Measurements from ENCODE around the gene PCDH19. TPM values are rescaled to one million over a fixed set of nuclear protein-coding genes. Genes with fewer than 3 reads are reported as not detected.

PCDH19 gene
- total RNA-seq, 1 donor from 2014 or later = 2.6 TPM

DNA sequence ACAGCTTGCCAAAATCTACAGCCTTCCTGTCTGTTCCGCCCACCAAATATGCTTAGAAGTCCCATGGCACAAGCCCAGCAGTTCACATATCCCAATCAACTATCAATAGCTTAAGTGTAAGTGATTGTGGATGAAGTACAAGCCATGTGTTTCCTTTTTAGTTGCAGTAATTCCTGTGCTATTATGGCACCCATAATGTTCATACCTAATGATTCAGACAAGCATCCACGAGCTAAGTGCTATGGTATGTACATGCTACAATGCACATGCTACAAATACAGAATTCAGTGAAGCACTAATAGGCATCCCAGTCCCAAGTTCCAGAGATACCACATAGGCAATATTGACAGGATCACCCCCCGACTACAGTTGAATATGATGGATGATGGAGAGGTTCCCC lies 94.5 kb downstream of the PCDH19 start:
- Histone ChIP-seq H3K27me3 (ENCODE audit: control insufficient read depth in 3 of 3, insufficient read depth in 3 of 3, low read length in 3 of 3) (no peaks in the 10 kb centered on the region), H3K4me1 (ENCODE audit: control insufficient read depth in 3 of 3, insufficient read depth in 3 of 3, low read length in 3 of 3) (no peaks in the 10 kb centered on the region), H3K9me3 (ENCODE audit: control insufficient read depth in 3 of 3, low read length in 3 of 3) (no peaks in the 10 kb centered on the region), H3K9ac (ENCODE audit: low read depth in 1 of 3, low read length in 3 of 3) (no peak overlapping the region), H3K36me3 (ENCODE audit: control insufficient read depth in 3 of 3, insufficient read depth in 3 of 3, low read length in 3 of 3) (no peaks in the 10 kb centered on the region), H3K27ac (ENCODE audit: low read depth, low read length) (no peak overlapping the region), H3K4me3 (ENCODE audit: low read length in 3 of 3) (no peak overlapping the region)

DNA sequence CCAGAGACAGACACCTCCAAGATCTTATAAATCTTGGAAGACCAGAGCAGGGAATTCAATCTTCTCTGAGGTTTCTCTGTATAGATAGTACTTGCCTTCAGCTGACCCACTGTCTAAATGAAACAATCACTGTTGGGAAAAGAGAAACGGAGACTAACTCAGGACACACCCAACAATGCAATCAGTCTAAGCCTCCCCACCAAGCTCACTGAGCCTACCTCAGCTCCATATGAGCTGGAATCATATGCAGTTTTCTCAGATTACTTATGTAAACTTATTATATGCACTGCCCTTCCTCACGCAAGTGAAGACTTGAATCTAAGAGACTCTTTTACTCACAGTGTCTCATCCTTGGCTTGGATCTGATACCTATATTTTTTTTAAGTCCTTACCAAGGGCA lies 110.5 kb downstream of the PCDH19 start:
- Histone ChIP-seq H3K27ac (ENCODE audit: low read depth, low read length) (no peak overlapping the region), H3K4me1 (ENCODE audit: control insufficient read depth in 3 of 3, insufficient read depth in 3 of 3, low read length in 3 of 3) (no peaks in the 10 kb centered on the region), H3K9me3 (ENCODE audit: control insufficient read depth in 3 of 3, low read length in 3 of 3) (no peaks in the 10 kb centered on the region), H3K27me3 (ENCODE audit: control insufficient read depth in 3 of 3, insufficient read depth in 3 of 3, low read length in 3 of 3) (peaks cover 0 to 4% (median 0%) of the 10 kb centered on the region in 3 donors), H3K36me3 (ENCODE audit: control insufficient read depth in 3 of 3, insufficient read depth in 3 of 3, low read length in 3 of 3) (no peaks in the 10 kb centered on the region), H3K9ac (ENCODE audit: low read depth in 1 of 3, low read length in 3 of 3) (no peak overlapping the region), H3K4me3 (ENCODE audit: low read length in 3 of 3) (no peak overlapping the region)

DNA sequence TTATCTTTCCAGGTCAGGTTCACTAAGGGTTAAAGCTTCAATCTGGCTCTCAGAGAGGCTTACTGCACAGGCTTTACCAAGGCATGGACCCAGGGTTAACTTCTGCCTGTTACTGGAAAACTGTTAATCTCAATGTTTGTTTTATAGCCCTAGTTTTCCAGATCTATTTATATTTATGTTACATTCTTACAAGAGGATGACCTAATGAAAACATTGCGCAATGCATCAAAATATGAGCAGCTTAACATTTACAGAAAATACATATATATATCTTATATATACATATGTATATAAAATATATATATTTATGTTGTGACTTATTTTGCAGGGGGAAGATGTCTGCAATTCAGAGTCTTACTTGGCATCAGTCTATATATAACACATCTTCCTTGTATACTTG lies 112.3 kb downstream of the PCDH19 start:
- no peak overlapping the region for H3K4me3 ChIP-seq (ENCODE audit: low read length in 3 of 3)

DNA sequence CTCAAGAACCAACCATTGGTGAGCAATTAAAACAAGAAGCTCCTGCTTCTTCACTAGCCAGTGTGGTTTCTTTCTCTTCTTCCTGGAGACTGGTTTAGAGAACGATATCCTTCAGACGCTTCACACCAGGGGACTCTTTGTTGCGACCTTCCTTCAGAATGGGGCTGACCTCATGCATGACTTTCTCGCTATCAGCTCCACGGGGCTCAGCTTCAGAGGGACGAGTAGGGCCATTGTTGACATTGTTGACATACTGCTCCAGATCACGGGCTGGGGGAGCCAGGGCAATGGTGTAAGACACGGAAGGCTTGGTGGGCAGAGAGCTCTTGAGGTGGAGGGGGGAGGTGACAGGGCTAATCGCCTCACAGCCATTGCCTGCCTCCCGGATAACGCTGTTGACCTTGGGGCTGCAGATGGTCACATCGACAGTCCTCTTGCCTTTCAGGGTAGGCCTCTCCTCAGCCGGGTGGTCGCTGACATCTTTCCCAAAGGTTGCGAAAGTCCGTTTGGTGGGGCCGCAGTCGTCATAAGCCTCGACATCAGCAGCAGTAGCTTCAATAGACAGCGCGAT lies 113.8 kb downstream of the PCDH19 start:
- no peak overlapping the region for H3K27ac ChIP-seq (ENCODE audit: low read depth, low read length)
- no peaks in the 10 kb centered on the region for H3K9me3 ChIP-seq (ENCODE audit: control insufficient read depth in 3 of 3, low read length in 3 of 3)
- no peak overlapping the region for H3K4me3 ChIP-seq (ENCODE audit: low read length in 3 of 3)
- H3K27me3 ChIP-seq (ENCODE audit: control insufficient read depth in 3 of 3, insufficient read depth in 3 of 3, low read length in 3 of 3) = peaks cover 0 to 4% (median 0%) of the 10 kb centered on the region in 3 donors
- H3K9ac ChIP-seq (ENCODE audit: low read depth in 1 of 3, low read length in 3 of 3) = no peak overlapping the region
- H3K4me1 ChIP-seq (ENCODE audit: control insufficient read depth in 3 of 3, insufficient read depth in 3 of 3, low read length in 3 of 3) = no peaks in the 10 kb centered on the region
- no peaks in the 10 kb centered on the region for H3K36me3 ChIP-seq (ENCODE audit: control insufficient read depth in 3 of 3, insufficient read depth in 3 of 3, low read length in 3 of 3)

More for the DNA sequence above, 112.3 kb downstream of the PCDH19 start:
- Histone ChIP-seq H3K36me3 (ENCODE audit: control insufficient read depth in 3 of 3, insufficient read depth in 3 of 3, low read length in 3 of 3) (no peaks in the 10 kb centered on the region), H3K9me3 (ENCODE audit: control insufficient read depth in 3 of 3, low read length in 3 of 3) (no peaks in the 10 kb centered on the region), H3K4me1 (ENCODE audit: control insufficient read depth in 3 of 3, insufficient read depth in 3 of 3, low read length in 3 of 3) (no peaks in the 10 kb centered on the region), H3K27me3 (ENCODE audit: control insufficient read depth in 3 of 3, insufficient read depth in 3 of 3, low read length in 3 of 3) (peaks cover 0 to 4% (median 0%) of the 10 kb centered on the region in 3 donors), H3K9ac (ENCODE audit: low read depth in 1 of 3, low read length in 3 of 3) (no peak overlapping the region), H3K27ac (ENCODE audit: low read depth, low read length) (no peak overlapping the region)

DNA sequence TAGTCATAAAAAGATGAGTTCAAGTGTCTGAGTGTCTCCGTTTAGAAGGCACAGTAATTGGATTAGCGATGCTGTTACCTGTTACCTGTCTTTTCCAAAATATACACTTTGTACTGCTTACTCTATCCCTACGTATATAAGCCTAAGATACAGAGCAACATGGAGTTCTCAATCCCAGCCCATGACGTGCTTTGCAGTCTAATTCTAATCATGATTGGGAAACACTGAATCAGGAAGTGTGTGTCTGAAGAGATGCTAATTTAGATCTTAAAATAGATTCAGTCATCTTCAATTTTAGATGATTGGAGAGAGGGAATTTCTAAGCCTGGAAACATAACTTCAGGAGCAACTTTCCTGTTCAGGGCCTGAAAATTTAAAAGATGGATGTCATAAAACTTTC lies 115.1 kb downstream of the PCDH19 start:
- Histone ChIP-seq H3K27me3 (ENCODE audit: control insufficient read depth in 3 of 3, insufficient read depth in 3 of 3, low read length in 3 of 3) (peaks cover 0 to 4% (median 0%) of the 10 kb centered on the region in 3 donors), H3K4me1 (ENCODE audit: control insufficient read depth in 3 of 3, insufficient read depth in 3 of 3, low read length in 3 of 3) (no peaks in the 10 kb centered on the region), H3K9me3 (ENCODE audit: control insufficient read depth in 3 of 3, low read length in 3 of 3) (no peaks in the 10 kb centered on the region), H3K4me3 (ENCODE audit: low read length in 3 of 3) (no peak overlapping the region), H3K36me3 (ENCODE audit: control insufficient read depth in 3 of 3, insufficient read depth in 3 of 3, low read length in 3 of 3) (no peaks in the 10 kb centered on the region), H3K9ac (ENCODE audit: low read depth in 1 of 3, low read length in 3 of 3) (no peak overlapping the region), H3K27ac (ENCODE audit: low read depth, low read length) (no peak overlapping the region)

DNA sequence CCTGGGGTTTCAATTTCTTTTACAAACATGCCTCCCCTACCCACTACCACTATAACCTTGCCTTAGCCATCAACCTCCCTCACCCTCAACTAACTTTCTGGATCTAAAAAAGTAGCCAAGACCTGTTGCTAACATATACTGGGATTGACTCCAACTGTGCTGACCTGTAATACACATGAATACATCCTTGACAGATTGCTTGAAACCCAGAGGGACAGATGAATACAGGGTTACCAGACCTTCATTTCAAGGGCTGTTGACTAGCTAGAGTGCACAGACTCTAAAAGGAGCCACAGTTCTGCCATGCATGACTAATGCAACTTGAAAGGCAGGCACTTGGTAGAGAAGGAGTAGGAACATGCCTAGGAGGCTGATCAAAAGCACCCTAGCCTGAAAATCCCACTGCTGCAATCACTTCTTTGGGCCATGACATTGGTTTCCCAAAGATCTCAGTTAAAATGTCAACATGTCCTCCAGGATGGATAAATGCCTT lies 121.0 kb downstream of the PCDH19 start:
- Histone ChIP-seq H3K9ac (ENCODE audit: low read depth in 1 of 3, low read length in 3 of 3) (no peak overlapping the region), H3K27ac (ENCODE audit: low read depth, low read length) (no peak overlapping the region), H3K36me3 (ENCODE audit: control insufficient read depth in 3 of 3, insufficient read depth in 3 of 3, low read length in 3 of 3) (no peaks in the 10 kb centered on the region), H3K4me3 (ENCODE audit: low read length in 3 of 3) (no peak overlapping the region), H3K27me3 (ENCODE audit: control insufficient read depth in 3 of 3, insufficient read depth in 3 of 3, low read length in 3 of 3) (no peaks in the 10 kb centered on the region), H3K4me1 (ENCODE audit: control insufficient read depth in 3 of 3, insufficient read depth in 3 of 3, low read length in 3 of 3) (no peaks in the 10 kb centered on the region), H3K9me3 (ENCODE audit: control insufficient read depth in 3 of 3, low read length in 3 of 3) (no peaks in the 10 kb centered on the region)

DNA sequence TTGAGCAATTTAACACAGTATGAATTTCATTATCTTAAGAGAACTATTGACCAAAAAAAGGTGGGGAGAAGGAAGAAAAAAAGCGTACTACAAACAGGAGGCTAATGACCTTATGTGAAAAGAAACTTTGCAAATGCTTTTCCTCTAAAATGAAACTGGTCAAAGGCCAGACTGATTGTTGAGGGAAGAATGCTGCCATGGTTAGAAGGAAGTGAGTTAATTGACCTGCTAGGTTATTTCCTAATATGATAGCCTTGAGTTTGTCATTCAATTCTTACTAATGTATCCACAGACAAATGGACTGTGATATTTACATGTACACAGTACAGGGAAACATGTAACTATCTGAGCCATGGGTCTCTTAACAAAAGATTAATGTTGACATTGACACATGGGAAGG lies 132.8 kb downstream of the PCDH19 start:
- Histone ChIP-seq H3K27ac (ENCODE audit: low read depth, low read length) (no peak overlapping the region), H3K4me1 (ENCODE audit: control insufficient read depth in 3 of 3, insufficient read depth in 3 of 3, low read length in 3 of 3) (no peaks in the 10 kb centered on the region), H3K36me3 (ENCODE audit: control insufficient read depth in 3 of 3, insufficient read depth in 3 of 3, low read length in 3 of 3) (no peaks in the 10 kb centered on the region), H3K27me3 (ENCODE audit: control insufficient read depth in 3 of 3, insufficient read depth in 3 of 3, low read length in 3 of 3) (no peaks in the 10 kb centered on the region), H3K4me3 (ENCODE audit: low read length in 3 of 3) (no peak overlapping the region), H3K9me3 (ENCODE audit: control insufficient read depth in 3 of 3, low read length in 3 of 3) (no peaks in the 10 kb centered on the region), H3K9ac (ENCODE audit: low read depth in 1 of 3, low read length in 3 of 3) (no peak overlapping the region)

DNA sequence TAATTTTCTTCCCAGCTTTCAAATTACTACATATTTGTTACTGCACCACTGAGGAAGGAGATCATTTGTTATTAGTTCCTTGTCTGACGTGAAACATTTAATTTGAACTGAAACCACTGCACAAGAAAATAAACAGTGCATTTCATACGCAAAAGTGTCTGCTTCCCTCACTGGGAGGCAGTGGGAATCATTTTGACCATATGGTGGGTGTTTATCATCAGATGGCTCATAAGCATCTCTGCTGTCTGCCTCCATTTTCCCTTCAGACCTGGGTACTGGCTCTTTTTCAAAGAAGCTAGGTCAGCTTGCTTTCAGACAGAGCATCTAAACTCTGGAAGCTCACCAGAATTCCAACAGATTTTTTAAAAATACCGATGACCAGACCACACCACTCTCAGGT lies 135.2 kb downstream of the PCDH19 start:
- no peaks in the 10 kb centered on the region for H3K27me3 ChIP-seq (ENCODE audit: control insufficient read depth in 3 of 3, insufficient read depth in 3 of 3, low read length in 3 of 3)
- H3K27ac ChIP-seq (ENCODE audit: low read depth, low read length) = no peak overlapping the region
- H3K9me3 ChIP-seq (ENCODE audit: control insufficient read depth in 3 of 3, low read length in 3 of 3) = no peaks in the 10 kb centered on the region
- H3K9ac ChIP-seq (ENCODE audit: low read depth in 1 of 3, low read length in 3 of 3) = no peak overlapping the region
- H3K36me3 ChIP-seq (ENCODE audit: control insufficient read depth in 3 of 3, insufficient read depth in 3 of 3, low read length in 3 of 3) = no peaks in the 10 kb centered on the region
- H3K4me3 ChIP-seq (ENCODE audit: low read length in 3 of 3) = no peak overlapping the region
- no peaks in the 10 kb centered on the region for H3K4me1 ChIP-seq (ENCODE audit: control insufficient read depth in 3 of 3, insufficient read depth in 3 of 3, low read length in 3 of 3)

DNA sequence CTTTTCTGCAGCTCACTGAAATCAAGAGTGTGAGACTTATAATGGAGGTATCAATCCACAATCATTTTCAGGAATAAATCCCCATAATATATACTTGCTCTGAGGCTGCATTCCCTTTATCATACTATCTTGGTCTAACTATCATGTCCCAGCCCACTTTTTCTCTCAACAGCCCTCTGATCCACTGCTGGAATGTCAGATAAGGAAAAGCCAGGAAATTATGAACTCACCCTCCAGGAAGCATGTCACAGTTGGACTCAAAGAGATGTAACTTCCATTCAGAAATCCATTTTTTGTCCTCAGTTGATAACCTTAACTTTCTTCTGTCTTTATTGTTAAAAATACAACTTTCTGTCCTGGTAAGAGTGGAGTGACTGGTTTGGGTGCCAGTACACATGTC lies 144.9 kb downstream of the PCDH19 start:
- no peaks in the 10 kb centered on the region for H3K9me3 ChIP-seq (ENCODE audit: control insufficient read depth in 3 of 3, low read length in 3 of 3)

DNA sequence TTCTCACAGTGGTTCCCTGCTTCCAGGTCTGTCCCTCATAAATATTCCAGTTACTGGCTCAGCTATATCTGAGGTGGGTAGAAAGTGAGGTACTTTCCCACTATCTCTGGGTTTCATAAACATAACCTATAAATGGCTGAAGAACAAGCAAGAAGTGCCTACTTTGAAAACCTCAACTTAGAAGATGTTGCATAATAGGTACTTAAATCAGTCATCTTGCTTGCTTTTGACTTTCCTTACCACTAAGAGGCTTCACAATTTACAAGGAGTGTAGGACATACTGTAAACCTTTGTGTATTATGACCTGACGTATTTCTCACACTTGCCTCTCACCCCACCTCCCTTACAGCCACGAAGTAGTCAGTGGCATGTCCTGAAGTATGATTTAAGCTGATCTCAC lies 145.9 kb downstream of the PCDH19 start:
- Histone ChIP-seq H3K9ac (ENCODE audit: low read depth in 1 of 3, low read length in 3 of 3) (no peak overlapping the region), H3K9me3 (ENCODE audit: control insufficient read depth in 3 of 3, low read length in 3 of 3) (no peaks in the 10 kb centered on the region), H3K4me3 (ENCODE audit: low read length in 3 of 3) (no peak overlapping the region), H3K36me3 (ENCODE audit: control insufficient read depth in 3 of 3, insufficient read depth in 3 of 3, low read length in 3 of 3) (no peaks in the 10 kb centered on the region), H3K27me3 (ENCODE audit: control insufficient read depth in 3 of 3, insufficient read depth in 3 of 3, low read length in 3 of 3) (no peaks in the 10 kb centered on the region), H3K4me1 (ENCODE audit: control insufficient read depth in 3 of 3, insufficient read depth in 3 of 3, low read length in 3 of 3) (no peaks in the 10 kb centered on the region), H3K27ac (ENCODE audit: low read depth, low read length) (no peak overlapping the region)

More for the DNA sequence above, 144.9 kb downstream of the PCDH19 start:
- Histone ChIP-seq H3K27ac (ENCODE audit: low read depth, low read length) (no peak overlapping the region), H3K27me3 (ENCODE audit: control insufficient read depth in 3 of 3, insufficient read depth in 3 of 3, low read length in 3 of 3) (no peaks in the 10 kb centered on the region), H3K4me1 (ENCODE audit: control insufficient read depth in 3 of 3, insufficient read depth in 3 of 3, low read length in 3 of 3) (no peaks in the 10 kb centered on the region), H3K4me3 (ENCODE audit: low read length in 3 of 3) (no peak overlapping the region), H3K36me3 (ENCODE audit: control insufficient read depth in 3 of 3, insufficient read depth in 3 of 3, low read length in 3 of 3) (no peaks in the 10 kb centered on the region), H3K9ac (ENCODE audit: low read depth in 1 of 3, low read length in 3 of 3) (no peak overlapping the region)
